ENCODE data around the gene PLIN5.

DNA sequence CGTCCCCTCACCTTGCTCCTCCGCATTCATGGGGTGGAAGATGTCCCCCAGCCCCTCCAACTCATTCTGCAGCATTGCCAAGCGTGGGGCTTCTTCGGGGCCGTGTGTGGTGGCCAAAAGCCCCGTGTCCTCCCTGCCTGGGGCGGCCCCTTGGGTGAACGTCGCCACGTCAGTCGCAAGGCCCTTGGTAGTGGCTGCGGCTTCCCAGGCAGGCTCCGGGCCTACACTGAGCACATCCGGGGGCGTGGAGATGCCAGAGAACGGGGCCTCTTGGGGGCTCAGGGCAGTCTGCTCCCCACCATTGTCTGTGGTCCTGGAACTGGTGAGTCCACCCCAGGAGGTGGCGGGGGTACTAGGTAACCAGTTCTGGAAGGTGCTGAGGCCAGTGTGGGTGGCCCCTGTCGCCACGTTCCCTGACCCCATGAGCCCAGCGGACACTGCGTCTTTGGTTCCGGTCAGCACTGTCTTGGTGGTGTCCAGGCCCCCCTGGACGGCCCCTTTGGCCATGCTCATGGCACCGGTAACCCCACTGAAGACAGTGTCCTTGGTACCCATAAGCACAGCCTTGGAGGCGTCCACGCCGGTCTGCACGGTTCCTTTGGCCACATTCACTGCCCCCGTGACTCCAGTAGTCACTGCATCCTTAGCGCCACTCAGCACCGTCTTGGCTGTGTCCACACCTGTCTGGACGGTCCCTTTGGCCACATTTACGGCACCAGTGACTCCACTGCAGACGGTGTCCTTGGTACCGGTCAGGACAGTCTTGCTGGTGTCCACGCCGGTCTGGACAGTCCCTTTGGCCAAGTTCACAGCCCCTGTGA is 24.4 kb downstream of the PLIN5 start:
- TF ChIP-seq CTCF (IDR thresholded peaks at IDR 0.05 in 8 of 11, conservative IDR thresholded peaks at IDR 0.05 in 3 of 11) (no peak), POLR2A (IDR thresholded peaks at IDR 0.05) (no peak)
